Keratinocyte (primary cell): ENCODE measurements around the gene PRKCE.

Experiments used
- EZH2 ChIP-seq: IDR thresholded peaks from one replicate; pipeline ENCODE4 v1.6.1; 2012; ENCODE audit warnings: inconsistent platforms, mild to moderate bottlenecking, low read length, moderate library complexity
- TF ChIP-seq, protein P1 (sequence below), 3 experiments: IDR thresholded peaks in 1 of 3; conservative IDR thresholded peaks in 1 of 3; optimal IDR thresholded peaks in 1 of 3; 2 replicates in 2 of 3; 3 replicates in 1 of 3; pipeline versions ENCODE3 to v1.5.1; 2011; ENCODE audit warnings: low read length in 3 of 3, mild to moderate bottlenecking in 3 of 3, moderate library complexity in 2 of 3, control low read depth in 1 of 3, inconsistent platforms in 1 of 3; ENCODE audit not compliant: insufficient read depth in 2 of 3; ENCODE audit errors: extremely low read depth in 1 of 3

GRCh38 chr2:46170026-46170425 is 518.6 kb downstream of the PRKCE start:
- TF ChIP-seq, protein P1, sequence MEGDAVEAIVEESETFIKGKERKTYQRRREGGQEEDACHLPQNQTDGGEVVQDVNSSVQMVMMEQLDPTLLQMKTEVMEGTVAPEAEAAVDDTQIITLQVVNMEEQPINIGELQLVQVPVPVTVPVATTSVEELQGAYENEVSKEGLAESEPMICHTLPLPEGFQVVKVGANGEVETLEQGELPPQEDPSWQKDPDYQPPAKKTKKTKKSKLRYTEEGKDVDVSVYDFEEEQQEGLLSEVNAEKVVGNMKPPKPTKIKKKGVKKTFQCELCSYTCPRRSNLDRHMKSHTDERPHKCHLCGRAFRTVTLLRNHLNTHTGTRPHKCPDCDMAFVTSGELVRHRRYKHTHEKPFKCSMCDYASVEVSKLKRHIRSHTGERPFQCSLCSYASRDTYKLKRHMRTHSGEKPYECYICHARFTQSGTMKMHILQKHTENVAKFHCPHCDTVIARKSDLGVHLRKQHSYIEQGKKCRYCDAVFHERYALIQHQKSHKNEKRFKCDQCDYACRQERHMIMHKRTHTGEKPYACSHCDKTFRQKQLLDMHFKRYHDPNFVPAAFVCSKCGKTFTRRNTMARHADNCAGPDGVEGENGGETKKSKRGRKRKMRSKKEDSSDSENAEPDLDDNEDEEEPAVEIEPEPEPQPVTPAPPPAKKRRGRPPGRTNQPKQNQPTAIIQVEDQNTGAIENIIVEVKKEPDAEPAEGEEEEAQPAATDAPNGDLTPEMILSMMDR (optimal IDR thresholded peaks at IDR 0.05 in 1 of 3, IDR thresholded peaks at IDR 0.05 in 1 of 3, conservative IDR thresholded peaks at IDR 0.05 in 1 of 3; ENCODE audit: extremely low read depth in 1 of 3, insufficient read depth in 2 of 3, low read length in 3 of 3): no peak
- TF ChIP-seq EZH2: no peak
